GM21529 (cell line): ENCODE results near the gene TMEM52.

Source experiments
- ATAC-seq: cut with Tn5 transposase; IDR thresholded peaks from one replicate; pipeline ENCODE4 v1.9.1; 2021; ENCODE audit not compliant: unreplicated experiment

Gene TMEM52

DNA sequence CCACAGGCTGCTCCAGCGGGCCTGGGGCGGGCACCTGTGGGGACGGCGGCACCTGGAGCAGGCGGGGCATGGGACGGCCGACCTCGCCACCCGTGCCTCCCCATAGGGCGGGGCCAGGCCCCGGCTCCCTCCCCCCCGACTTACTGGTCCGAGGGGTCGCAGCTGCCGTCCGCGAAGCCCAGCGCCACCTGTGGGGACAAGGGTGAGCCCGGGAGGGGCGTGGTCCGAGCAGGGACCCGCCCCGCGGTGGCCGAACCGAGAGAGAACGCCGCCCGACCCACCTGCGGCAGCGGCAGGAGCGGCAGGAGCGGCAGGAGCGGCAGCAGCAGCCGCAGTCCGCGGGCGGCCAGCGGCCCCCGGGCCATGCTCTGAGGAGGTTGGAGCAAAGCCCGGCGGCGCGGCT, at the start of gene TMEM52:
Gene TMEM52, minus strand, starts transcription at position 379 of the 403 bp plus-strand sequence. Its CDS starts 14 bp downstream, at position 365.
- peak; percentile 20 for ATAC-seq

DNA sequence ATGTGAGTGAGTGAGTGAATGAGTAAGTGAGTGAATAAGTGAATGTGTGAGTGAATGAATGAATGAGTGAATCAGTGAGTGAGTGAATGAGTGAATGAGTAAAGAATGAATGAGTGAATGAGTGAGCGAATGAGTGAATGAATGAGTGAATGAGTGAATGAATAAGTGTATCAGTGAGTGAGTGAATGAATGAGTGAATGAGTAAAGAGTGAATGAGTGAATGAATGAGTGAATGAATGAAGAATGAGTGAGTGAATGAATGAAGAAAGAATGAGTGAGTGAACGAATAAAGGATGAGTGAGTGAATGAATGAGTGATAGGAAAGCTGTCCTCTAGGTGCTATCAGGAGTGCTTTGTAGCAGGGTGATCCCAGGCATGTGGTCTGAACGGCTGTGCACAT, 48.8 kb upstream of the TMEM52 start:
- no peak for ATAC-seq

DNA sequence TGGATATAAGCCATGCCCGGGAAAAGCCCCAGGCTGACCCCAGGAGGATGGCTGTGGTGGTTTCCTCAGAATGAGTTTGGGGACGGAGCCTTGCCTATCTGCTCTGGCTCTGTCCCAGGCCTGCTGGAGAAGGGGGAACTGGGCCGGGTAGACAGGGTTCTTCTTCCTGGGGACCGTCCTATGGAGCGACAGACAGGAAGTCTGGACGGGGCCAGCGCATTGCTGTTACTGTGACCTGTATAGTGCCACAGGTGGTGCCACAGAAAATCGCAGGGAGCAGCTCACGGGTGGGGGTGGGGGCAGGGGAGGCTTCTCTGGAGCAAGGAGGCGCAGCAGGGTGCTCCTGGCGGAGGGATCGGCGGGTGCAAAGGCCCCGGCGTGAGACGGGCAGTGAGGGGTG, 48.1 kb upstream of the TMEM52 start:
- ATAC-seq, result no peak

DNA sequence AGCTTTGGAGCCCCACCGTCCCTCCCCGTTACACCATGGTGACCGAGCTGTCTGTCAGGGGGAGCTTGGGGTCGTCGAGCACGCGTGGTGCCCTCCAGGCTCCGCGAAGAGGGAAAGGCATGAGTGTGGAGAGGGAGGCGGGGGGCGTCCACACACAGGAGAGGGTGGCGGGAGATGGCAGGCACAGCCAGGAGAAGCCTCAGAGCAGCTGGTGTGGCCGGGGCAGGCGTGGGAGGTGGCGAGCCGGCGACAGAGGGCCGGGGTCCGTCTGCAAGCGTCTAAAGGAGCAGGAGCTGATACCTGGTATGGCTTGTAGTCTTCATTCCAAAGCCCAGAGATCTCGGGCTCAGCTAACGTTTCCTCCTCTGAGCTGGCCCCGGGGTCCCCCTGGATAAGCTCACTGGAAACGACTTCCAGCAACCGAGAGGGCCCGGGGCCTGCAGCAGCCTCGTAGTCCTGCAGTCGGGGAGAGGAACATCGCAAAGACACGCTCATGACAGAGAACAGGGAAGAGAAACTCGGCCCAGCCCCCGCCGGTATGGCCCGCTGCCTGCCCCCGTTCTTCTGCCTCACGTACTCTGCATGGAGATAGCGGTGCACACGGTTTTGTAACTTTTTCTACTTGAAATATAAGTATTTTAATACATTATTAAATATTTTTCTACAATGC, 47.1 kb upstream of the TMEM52 start:
- ATAC-seq, result no peak

DNA sequence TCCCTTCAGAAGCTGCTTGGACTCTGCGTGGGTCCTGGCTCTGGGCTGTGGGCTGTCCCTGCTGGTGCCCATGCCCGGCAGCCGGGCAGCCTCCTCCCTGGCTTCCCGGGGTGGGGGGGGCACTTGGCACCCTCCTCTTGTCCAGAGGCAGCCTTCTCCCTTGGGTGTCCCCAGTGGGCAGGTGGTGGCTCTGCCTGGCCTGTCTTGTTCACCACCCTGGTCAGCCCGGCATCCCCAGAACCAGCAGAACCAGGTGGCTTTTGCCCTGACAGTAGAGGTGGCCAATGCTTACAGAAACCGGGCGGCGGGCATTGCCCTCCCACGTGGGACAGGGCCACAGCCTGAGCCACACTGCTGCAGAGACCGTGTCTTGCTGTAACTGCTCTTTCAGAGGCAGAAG, 46.5 kb upstream of the TMEM52 start:
- no peak for ATAC-seq

DNA sequence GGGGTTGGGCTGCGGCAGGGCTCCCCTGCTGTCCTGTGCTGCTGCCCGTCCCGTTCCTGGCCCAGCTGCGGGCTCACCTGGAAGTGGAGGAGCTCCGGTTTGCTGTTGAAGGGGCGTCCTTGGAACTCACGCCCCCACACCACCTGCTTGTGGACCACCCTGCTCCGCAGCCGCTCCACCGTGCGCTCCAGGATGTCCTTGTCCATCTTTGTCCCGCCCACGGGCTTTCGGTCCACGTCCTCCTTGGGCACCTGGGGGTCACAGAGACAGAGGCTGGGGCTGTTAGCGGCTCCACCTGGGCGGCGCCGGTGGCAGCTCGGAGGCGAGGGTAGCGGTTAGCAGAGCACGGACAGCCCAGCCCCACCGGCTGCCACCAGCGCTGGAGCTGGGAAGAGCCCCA, 45.7 kb upstream of the TMEM52 start:
- no peak for ATAC-seq

DNA sequence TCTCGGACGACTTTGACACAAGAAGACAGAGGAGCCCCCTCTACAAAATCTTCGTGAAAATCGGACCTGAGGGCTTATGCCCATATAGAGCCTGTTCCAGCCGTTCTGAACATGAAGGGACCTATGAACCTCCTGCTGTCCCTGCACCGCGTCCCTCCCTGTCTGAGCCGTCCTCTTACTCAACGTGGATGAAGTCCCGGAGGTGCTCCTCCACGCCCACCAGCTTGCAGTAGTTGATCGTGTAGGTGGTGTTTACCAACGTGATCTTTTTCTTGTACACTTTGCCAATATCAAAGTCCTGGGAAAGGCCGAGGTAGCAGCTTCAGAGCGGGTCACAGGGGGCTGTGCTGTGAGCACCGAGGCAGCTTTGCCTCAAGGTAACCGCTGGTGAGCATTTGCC, 44.5 kb upstream of the TMEM52 start:
- no peak for ATAC-seq

DNA sequence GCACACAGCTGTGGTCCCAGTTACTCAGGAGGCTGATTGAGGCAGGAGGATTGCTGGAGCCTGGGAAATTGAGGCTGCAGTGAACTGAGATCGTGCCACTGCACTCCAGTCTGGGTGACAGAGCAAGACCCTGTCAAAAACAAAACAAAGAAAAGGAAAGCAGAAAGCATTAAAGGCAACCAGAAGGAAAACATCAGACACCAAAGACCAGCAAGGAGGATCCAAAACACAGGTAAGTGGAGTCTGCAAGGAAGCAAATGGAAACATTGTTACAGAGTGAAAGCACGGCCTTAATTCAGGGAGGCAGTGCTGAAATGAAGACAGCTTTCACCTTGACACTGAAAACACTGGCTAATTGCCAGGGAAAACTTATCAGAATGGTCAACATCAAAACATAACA, 43.7 kb upstream of the TMEM52 start:
- no peak for ATAC-seq

DNA sequence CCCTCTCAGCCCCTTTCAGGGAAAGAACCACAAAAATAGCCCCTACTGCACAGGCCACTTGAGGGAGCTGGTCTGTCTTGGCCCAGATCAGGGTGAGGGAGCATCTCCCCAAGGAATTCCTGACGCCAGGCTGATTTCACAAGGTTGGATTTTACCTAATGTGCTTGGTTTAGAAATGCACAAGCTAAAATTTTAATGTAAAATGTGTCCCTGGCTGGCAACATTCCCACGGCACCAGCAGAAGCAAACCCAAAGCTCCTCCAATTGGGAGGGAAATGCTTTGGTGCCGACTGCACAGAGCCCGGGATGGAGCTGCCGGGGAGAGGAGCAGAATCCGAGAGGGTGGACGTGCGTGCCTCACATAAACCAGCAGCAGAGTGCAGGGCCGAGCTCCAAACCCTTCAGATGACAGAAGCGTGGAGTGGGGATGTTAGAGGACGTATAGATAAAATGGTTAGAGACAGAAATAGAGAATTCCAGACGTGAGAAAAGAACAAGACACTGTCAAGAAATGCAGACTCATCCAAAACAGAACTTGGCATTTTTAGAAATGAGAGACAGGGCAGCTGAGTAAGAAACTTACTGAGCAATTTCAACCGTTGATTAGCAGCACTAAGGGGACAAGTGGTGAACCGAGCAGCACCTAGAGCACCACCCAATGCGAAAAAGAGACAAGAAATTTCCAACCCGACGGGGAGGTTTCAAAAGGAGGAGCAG, 41.6 kb upstream of the TMEM52 start:
- ATAC-seq, result no peak

DNA sequence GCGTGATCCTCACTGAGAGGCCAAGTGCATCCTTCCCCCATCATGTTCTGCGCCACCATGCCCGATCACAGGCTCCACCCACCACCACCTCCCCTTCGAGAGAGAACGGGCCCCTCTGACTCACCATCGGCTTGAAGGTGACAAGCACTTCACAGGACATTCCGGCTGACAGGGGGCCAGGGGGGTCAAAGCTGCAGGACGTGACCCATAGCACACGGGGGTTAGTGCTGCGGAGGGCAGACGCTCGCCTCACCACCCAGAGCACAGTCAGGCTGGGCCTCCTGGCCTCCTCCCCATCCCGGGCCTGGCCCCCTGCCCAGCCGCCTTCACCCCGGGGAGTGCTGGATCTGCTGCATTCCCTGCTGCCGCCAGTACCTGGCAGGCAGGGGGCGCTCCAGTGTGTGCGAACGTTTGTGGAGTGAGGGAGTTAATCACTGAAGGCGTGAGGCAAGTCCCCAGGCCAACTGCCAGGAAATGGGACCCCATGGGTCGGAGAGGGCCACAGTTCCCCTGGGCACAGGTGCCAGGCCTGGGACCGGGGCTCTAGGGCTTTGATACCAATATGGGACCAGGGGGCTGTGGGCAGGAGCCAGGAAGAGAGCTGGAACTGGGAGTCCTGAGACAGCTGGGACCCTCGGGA, 40.9 kb upstream of the TMEM52 start:
- ATAC-seq, result no peak

DNA sequence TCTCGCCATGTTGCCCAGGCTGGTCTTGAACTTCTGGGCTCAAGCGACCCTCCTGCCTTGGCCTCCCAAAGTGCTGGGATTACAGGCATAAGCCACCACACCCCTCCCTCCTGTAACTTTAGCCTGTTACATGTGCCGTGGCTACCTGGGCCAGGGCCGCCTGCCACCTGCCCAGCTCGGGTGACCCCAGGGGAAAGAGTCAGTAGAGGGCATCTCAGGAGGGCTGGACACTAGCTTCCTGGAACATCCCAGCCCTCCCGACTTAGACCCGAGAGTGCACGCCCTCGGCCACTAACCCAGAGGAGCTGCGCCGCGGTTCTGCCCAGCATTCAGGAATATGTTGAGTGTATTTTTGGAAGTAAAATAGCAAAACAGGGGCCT, 40.4 kb upstream of the TMEM52 start:
- no peak for ATAC-seq

DNA sequence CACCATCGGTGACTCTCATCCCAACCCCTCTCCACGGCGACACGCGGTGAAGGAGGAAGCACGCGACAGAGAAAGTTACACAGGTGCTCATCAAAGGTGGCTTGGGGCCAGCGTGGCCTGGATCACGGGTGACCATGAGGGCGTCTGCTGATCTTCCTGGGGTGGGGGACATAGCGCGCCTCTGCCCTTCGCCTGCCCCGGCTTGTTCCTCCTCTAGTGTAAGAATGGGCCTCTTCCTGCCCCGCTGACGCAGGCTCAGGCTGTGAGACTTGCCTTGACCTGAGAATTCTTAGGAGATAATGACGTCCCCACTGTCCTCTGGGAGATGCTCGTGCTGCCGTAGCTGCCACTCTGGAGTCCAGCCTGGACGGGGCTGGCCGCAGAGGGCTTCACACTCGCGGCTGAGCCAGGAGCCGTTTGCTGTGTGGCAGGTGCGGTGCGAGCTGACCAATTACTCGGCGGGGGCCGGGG, 39.0 kb upstream of the TMEM52 start:
- ATAC-seq, result no peak

DNA sequence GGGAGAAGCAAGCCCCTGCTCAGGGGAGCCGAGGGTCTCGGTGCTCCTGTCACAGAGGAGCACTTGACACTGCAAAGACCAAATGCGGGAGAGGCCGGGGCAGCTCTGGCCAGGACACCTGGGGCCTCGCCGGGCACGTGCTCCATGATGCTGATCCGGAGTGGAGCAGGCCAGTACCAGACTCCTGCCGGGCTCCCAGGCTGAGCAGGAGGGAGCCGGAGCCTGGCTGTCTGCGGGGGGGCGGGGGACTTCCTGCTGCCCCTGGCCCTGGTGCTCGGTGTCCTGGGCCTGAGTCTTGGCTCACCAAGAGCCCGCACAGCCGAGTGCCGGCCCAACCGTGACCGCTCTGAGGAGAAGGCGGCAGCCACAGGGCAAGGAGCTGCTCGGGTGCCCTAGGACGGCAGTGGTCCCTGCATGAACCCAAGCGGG, 38.5 kb upstream of the TMEM52 start:
- ATAC-seq, result no peak

DNA sequence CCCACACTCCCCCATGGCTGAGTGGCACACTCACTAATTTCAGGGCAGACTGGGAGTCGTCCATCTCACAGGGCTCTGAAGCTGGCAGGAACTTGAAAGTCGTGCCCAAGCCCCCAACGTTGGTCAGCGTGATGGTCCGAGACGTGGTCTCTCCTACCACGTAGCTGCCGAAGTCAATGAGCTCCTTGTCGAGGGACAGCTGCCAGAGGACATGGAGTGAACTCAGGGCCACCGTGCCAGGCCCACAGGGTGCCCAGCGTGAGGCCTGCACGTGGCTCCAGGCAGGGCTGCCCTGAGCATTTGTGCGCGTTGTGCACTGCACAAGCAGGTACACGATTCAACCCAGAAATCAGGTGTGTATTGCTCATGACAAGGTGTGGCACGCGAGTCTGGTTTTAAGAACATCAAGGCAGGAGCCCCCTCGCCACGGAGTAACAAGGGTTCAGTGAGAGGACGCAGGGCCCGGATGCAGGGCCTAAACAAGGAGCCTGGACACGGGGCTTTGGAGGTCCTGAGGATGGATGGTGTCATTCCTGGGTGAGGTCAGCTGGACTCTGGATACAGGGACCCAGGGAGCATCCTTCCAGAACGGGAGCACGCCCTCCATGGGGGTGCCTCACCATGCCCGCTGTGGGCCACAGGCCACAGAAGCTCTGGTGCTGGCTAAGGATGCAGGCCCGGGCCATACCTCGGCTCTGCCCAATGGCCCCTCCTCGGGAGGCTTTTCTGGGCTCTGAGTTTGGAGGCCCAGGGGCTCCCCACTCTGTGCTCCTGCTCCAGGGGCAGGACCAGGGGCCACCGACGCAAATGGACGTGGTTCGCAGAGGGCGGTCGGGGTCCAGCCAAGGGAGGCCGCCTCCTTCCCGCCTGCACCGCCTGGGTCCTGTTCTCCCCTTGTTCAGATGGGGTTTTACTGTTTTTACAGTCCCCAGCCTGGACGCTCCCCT, 37.8 kb upstream of the TMEM52 start:
- no peak for ATAC-seq

DNA sequence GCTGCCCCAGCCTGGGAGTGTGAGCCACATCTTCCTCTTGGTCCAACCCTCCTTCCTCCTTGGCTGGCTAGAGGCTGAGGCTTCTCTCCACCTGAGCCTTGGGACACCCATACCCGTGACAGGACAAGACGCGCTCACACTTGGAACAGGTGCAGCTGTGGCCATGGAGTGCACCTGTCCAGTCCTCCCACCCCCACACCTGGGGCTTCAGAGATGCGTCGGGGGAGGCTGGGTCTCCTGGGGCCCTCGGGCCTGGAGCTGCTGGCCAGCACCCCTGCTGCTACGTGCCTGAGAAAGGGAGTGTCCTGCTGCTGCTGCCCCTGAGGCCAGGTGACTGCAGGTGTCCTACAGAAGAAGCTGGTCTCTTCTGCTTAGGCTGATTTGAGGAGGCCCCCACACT, 37.0 kb upstream of the TMEM52 start:
- ATAC-seq, result no peak

DNA sequence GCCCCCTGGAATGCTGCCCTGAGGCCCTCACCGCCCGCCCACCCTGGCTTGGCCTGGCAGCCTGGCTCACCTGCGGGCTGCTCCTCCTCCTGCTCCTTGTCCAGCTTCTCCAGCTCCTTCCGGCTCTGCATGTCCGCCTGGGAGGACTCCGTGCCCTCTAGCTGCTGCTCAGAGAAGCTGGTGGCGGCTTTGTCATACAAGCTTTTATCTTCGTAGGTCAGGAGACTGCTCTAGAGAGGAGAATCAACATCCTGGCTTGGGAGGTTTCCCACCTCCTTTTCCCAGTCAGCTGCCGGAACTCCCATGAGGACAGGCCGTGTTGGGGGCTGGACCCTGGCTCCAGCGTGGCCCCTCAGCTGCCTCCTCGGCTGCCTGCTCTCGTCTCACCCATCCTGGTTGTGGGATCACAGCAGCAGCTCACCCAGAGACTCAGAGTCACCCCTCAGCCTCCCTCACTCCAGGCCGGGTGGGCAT, 36.6 kb upstream of the TMEM52 start:
- no peak for ATAC-seq

DNA sequence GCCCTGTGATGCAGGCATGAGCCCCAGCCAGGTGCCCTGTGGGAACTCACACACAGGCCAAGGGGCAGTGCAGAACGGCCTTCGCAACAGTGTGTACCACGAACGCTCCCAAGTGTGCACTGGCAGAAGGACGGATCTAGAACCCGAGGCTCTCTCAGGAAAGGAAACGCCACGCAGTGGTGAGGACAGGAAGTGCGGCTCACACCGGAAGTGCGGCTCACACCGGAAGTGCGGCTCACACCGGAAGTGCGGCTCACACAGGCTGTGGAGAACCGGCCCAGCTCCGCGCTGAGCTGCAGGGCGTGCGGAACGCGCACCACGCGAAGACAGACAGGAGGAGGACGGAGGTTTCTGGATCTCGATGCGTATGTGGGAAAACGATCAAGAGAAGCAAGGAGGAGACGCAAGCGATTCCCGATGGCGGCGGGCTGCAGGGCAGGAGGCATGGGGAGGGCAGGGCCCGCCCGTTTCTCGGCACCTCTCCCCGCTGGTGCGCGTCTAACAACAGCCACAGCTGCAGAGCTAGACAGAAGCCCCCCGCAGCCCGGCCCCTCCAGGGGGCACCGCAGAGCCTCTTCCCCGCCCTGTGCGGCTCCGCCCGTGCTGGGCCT, 35.9 kb upstream of the TMEM52 start:
- no peak for ATAC-seq

DNA sequence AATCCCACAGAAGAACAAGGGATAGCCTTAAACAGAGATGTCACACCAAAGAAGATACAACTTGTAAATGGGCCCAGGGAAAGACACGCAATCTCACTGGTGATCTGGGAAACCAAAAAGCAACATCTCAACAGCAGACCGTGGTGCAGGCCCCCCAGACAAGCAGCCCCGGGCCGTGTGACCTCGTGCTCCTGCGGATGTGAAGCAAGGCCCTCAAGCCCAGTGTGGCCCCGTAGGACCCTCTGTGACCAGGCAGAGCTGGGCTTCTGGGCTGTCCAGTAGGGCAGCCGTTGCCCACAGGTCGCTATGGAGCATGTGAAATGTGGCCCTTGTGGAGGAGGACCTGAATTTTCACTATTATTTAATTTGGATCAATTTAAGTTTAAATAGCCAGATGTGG, 34.9 kb upstream of the TMEM52 start:
- no peak for ATAC-seq

DNA sequence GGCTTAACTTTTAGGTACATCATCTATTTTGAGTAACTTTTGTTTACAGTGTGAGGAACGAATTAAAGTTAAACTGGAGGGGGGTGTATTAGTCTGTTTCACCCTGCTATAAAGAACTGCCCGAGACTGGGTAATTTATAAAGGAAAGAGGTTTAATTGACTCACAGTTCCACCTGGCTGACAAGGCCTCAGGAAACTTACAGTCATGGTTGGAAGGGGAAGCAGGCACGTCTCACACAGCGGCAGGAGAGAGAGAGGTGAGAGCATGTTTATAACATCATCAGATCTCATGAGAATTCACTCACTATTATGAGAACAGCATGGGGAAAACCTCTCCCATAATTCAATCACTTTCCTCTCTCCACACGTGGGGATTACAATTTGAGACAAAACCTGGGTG, 31.9 kb upstream of the TMEM52 start:
- ATAC-seq, result no peak

DNA sequence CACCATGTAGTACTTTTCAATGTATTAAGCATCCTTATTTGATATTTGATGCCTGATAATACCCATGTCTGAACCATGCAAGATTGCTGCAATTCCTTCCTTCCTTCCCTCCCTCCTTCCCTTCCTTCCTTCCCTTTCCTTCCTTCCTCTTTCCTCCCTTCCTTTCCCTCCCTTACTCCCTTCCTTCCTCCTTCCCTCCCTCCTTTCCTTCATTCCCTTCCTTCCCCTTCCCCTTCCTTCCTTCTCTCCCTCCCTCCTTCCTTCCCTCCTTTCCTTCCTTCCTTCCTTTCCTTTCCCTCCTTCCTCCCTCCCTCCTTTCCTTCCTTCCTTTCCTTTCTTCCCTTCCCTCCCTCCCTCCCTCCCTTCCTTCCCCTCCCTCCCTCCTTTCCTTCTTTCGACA, 29.7 kb upstream of the TMEM52 start:
- no peak for ATAC-seq

DNA sequence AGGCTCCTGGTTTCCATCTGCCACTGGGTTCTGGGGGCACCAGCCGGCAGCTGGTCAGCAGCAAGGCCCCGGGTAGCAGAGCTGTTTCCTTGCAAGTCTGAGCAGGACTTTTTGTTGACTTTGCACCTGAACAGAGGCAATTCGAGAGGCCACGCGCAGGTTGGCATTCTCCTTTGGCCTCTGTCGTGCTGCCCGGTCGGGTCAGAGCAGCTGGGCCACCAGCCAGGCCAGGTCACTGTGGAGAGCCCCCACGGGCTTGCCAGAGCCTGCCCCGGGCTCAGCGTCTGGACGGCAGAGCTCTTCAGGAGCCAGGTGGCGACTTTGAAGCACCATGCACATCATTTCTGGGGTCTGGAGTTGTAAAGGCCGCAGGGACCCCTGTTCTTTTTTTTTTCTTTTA, 28.4 kb upstream of the TMEM52 start:
- ATAC-seq, result no peak
